Epithelial cell of proximal tubule (primary cell): ENCODE data around the gene ANKRD11. TPM values are rescaled to one million over a fixed set of nuclear protein-coding genes. Genes with fewer than 3 reads are reported as not detected.
"Not testable (repeated sequence)": the region's sequence is repeated elsewhere in the genome, so short reads cannot be mapped to it uniquely, and the experiment has no call there.

Experiments
- DNase-seq: peaks from one replicate; pipeline ENCODE4 v3.0.0-alpha.2; 2011; ENCODE audit warnings: low read depth
- H3K4me3 ChIP-seq: 2 replicates; pipeline ENCODE4 v1.5.1; 2011; ENCODE audit warnings: low read depth, mild to moderate bottlenecking, low read length
- CTCF ChIP-seq: conservative IDR thresholded peaks from 2 replicates; pipeline ENCODE4 v1.5.1; 2012; ENCODE audit warnings: low read depth, mild to moderate bottlenecking, low read length
- total RNA-seq: library from RNA; depleted of rRNA; stranded (reverse); fragments of >200 nt; gene quantifications from 2 replicates; pipeline ENCODE4 v1.2.3, GENCODE V29; 2015

Gene ANKRD11
- total RNA-seq, 1 donor from 2014 or later, result 44.3 TPM

GRCh38 chr16:89437991-89438390 lies 52.4 kb downstream of the ANKRD11 start:
- no peak for DNase-seq
- no peak overlapping the region for H3K4me3 ChIP-seq
- no peak for TF ChIP-seq CTCF

- DNase-seq, result no peak
- H3K4me3 ChIP-seq, result no peak overlapping the region
- TF ChIP-seq CTCF, result no peak
Observed at GRCh38 chr16:89437251-89437987, 52.9 kb downstream of the ANKRD11 start.

- no peak overlapping the region for H3K4me3 ChIP-seq
- no peak for TF ChIP-seq CTCF
- DNase-seq, result no peak
Observed at GRCh38 chr16:89436366-89436765, 54.0 kb downstream of the ANKRD11 start.

GRCh38 chr16:89435059-89435458 lies 55.3 kb downstream of the ANKRD11 start:
- DNase-seq, H3K4me3 ChIP-seq: not testable (repeated sequence)

GRCh38 chr16:89434490-89434889 lies 55.9 kb downstream of the ANKRD11 start:
- no peak overlapping the region for H3K4me3 ChIP-seq
- no peak for TF ChIP-seq CTCF
- DNase-seq, result no peak

DNA sequence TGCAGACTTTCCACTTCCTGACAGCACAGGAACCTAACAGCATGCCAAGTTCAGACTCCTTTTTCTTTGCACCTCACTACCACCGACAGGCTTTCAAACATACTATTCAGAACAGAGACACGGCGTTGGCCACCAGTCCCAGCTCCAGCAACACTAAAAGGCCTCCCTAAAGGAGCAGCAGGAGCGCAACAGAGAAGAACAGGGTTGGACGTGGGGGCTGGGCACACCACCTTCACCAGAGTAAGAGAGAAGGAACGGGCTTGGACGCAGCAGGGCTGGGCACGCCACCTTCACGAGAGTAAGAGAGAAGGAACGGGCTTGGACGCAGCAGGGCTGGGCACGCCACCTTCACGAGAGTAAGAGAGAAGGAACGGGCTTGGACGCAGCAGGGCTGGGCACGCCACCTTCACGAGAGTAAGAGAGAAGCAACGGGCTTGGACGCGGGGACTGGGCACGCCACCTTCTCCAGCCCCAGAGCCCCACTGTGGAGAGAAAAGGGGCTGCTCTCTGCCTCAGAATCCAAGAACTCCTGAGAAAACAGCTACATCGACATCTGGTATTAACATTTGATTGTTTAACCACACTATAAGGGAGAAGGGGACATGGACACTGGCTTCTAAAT lies 56.9 kb downstream of the ANKRD11 start:
- not testable (repeated sequence) for DNase-seq, H3K4me3 ChIP-seq

DNA sequence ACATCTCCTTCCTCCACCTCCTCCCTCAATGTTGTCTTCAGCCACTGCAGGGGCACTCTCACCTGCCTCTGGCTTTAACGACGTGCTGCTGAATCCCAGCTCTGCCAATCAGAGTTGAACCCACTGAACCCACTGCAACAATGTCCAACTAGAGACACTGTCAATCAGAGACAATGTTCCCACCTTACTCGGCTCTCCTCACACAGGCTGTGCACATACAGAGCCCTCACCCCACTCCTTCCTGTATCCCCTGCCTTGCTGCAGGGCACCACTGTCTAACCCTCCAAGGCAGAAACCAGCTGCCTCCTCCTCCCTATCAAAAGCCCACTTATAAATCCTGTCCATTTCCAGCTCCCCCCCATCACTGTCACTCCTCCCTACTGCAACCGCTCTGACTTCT lies 58.7 kb downstream of the ANKRD11 start:
- no peak for DNase-seq
- TF ChIP-seq CTCF, result no peak
- no peak overlapping the region for H3K4me3 ChIP-seq

- TF ChIP-seq CTCF, result no peak
- H3K4me3 ChIP-seq, result no peak overlapping the region
- no peak for DNase-seq
Observed at GRCh38 chr16:89431158-89431584, 59.2 kb downstream of the ANKRD11 start.
